Measurements from ENCODE around the gene GCN1. TPM values are rescaled to one million over a fixed set of nuclear protein-coding genes. Genes with fewer than 3 reads are reported as not detected.

GCN1 gene
- total RNA-seq, 4 donors from 2014 or later = 36.4 to 56.7 (median 41.6) TPM

- no peak for TF ChIP-seq CTCF (IDR thresholded peaks at IDR 0.05; ENCODE audit: low read depth)
These were observed 11.7 kb upstream of the GCN1 start for GRCh38 chr12:120206228-120206627.

GRCh38 chr12:120204171-120204570 is 9.7 kb upstream of the GCN1 start:
- no peak for TF ChIP-seq CTCF (IDR thresholded peaks at IDR 0.05; ENCODE audit: low read depth)

GRCh38 chr12:120200364-120200800 is 5.9 kb upstream of the GCN1 start:
- TF ChIP-seq CTCF (IDR thresholded peaks at IDR 0.05; ENCODE audit: low read depth) = no peak

GRCh38 chr12:120199595-120200306 is 5.2 kb upstream of the GCN1 start:
- no peak for TF ChIP-seq CTCF (IDR thresholded peaks at IDR 0.05; ENCODE audit: low read depth)

GRCh38 chr12:120199025-120199424 is 4.5 kb upstream of the GCN1 start:
- TF ChIP-seq CTCF (IDR thresholded peaks at IDR 0.05; ENCODE audit: low read depth) = no peak

- TF ChIP-seq CTCF (IDR thresholded peaks at IDR 0.05; ENCODE audit: low read depth) = no peak
These were observed 3.0 kb upstream of the GCN1 start for GRCh38 chr12:120197542-120197887.

- TF ChIP-seq CTCF (IDR thresholded peaks at IDR 0.05; ENCODE audit: low read depth) = no peak
These were observed 1.8 kb upstream of the GCN1 start for GRCh38 chr12:120196363-120196762.

Data from subcutaneous adipose tissue (tissue), 4 donors.